Ramos (cell line): ENCODE data around the gene RBM43.

Experiments used
- in situ Hi-C: fragments of 300-500 bp; cut with MboI; formaldehyde crosslinking; loops from one replicate; pipeline ENCODE4 v1.14.3; 2022; ENCODE audit warnings: low sequenced_read_pairs; ENCODE audit not compliant: unreplicated experiment

The RBM43 gene

DNA sequence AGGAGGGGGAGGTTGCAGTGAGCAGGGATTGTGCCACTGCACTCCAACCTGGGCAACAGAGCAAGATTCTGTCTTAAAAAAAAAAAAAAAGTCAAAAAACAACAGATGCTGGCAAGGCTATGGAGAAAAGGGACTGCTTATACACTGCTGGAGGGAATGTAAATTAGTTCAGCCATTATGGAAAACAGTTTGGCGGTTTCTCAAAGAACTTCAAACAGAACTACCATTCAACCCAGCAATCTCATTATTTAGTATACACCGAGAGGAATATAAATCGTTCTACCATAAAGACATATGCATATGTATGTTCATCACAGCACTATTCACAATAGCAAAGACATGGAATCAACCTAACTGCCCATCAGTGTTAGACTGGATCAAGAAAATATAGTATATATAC lies 27.9 kb downstream of the RBM43 start:
- in situ Hi-C loops, result loop anchor here (25.0 kb wide), 1 partner anchor 1646 kb away; the partner anchor contains the start of gene MMADHC

DNA sequence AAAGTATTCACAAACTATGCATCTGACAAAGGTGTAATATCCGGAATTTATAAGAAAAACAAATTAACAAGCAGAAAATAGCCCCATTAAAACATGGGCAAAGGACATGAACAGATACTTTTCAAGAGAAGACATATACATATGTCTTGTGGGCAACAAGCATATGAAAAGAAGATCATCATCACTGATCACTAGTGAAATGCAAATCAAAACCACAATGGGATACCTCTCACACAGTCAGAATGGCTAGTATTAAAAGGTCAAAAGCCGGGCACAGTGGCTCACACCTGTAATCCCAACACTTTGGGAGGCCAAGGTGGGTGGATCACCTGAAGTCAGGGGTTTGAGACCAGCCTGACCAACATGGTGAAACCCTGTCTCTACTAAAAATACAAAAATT lies 28.4 kb downstream of the RBM43 start:
- in situ Hi-C loops, result loop anchor here (25.0 kb wide), 1 partner anchor 1646 kb away; the partner anchor contains the start of gene MMADHC

DNA sequence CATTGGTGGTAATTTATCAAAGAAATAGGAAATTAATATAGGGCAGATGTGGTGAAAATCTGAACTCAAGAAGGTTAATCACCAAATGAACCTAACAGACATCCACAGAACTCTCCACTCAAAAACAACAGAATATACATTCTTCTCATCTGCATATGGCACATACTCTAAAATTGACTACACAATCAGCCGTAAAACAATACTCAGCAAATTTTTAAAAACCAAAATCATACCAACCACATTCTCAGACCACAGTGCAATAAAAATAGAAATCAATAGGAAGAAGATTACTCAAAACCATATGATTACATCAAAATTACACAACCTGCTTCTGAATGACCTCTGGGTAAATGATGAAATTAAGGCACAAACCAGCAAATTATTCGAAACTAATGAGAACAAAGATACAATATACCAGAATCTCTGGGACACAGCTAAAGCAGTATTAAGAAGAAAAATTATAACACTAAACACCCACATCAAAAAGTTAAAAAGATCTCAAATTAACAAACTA lies 31.0 kb downstream of the RBM43 start:
- in situ Hi-C loops, result loop anchor here (25.0 kb wide), 1 partner anchor 1643 kb away; the partner anchor contains the start of gene MMADHC

DNA sequence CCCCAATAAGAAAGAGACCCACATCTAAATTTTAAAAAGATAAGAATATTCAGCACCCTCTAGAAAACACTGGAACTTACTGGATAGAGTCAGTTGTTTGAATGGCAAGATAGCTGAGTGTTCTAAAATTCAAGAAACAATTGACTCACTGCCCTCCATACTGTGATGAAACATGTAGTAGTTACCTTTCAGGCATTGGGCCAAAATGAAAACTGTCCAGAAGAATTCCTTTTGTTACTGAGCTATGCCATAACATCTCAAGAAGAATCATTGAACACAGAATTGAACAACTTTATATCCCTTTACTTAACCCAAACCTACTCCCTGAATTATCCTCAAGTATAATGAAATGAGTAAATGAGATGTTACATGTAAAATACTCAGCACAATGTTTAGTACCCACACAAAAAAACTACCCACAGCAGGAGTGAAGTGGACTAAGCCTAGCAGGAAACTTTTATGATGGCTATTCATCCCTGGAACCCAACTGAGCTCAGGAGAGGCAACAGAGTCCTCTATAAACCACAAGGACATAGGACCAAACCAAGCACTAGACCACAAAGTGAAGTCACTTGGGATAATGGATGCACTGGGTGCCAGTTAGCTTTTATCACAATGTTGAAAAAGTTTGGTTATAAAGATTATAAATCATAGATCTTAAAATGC lies 32.7 kb downstream of the RBM43 start:
- in situ Hi-C loops, result loop anchor here (25.0 kb wide), 1 partner anchor 1642 kb away; the partner anchor contains the start of gene MMADHC

DNA sequence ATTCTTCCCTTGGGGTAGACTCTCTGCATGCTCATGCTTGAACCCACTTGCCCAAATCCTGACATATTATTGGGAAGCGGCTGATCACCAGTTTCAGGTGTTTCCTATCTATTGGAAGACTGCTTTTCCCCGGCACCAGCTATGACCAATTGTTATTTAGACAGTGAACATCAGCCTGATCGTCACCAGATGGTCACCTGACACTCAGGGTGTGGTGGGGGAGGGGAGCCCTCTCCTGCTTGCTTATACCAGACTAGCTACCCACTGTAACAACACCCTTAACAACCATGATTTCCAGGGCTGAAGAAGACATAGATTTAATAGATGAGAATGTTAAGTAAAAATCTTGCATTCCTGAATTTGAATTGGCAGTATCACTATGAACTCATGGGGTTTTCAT lies 44.3 kb downstream of the RBM43 start:
- in situ Hi-C loops, result no loop called here

DNA sequence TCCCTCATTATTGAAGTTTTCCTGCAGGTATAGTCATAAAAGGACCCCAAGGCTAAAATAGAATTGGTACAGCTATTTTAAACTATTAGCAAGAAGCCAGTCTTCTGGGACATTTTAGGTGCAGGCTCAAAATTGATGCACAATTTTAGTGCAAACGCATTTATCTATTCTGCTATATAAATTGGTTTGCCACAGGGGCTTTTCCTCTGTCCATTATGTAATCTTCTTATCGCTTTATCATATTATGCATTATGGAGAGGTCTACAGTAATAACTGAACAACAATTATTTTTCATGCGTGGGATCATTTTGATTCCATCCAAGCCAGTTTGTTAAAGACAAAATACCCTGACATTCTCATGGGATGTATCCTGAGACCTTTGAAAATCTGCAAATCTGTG lies 54.6 kb downstream of the RBM43 start:
- in situ Hi-C loops, result no loop called here

DNA sequence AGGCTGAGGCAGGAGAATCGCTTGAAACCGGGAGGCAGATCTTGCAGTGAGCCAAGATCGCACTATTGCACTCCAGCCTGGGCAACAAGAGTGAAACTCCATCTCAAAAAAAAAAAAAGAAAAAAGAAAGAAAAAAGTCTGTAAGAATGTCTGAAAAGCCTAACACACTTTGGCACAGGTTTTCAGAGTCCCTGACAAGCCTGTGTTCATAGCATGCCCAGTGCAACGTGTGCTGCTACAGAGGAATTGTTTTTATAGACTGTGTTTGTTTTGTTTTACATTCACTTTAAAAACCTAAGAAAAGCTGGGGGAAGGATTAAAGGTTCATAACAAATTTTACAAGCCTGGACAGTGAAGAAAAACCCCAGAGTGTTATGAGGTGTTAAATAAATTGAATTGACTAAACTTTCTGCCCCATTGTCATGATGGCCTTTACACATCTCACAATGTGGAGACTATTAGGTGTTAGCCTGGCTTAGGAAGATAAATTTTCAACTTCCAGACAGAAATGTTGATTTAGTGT lies 55.2 kb downstream of the RBM43 start:
- in situ Hi-C loops, result no loop called here

DNA sequence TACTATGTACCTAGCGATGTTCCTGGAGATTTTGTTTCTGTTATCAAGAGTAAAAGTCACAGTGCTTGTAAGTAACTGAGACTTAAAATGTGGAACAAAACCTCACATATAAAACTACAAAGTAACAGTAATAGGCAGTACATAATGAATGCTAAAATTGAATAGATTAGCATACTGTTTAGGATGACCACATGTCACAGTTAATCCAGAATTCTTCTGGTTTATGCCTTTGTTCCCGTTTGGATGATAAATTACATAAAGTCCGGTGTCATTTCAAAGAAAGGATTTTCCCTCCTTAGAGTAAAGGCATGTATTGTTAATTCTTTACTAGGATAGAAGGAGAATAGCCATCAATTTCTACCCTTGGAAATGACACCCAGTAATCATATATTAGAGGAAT lies 56.1 kb downstream of the RBM43 start:
- in situ Hi-C loops, result no loop called here

DNA sequence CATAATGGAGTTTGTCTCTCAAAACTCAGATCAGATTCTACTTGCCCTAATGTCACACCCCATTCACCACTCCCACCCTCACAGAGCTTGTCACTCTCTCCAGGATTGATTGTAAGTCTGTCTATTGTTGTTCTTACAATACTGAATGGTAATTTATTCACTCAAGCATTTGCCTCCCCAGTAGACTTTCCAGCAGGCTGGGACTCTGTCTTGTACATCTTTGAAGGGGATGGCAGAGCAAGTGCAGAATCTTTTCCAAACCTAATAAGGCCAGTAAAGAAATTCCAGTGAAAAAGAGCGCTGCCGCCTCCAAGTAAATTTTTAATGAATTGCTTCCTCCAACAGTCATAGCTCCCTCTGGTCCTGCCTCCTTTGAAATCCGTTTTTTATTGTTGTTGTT lies 56.9 kb downstream of the RBM43 start:
- in situ Hi-C loops, result no loop called here

DNA sequence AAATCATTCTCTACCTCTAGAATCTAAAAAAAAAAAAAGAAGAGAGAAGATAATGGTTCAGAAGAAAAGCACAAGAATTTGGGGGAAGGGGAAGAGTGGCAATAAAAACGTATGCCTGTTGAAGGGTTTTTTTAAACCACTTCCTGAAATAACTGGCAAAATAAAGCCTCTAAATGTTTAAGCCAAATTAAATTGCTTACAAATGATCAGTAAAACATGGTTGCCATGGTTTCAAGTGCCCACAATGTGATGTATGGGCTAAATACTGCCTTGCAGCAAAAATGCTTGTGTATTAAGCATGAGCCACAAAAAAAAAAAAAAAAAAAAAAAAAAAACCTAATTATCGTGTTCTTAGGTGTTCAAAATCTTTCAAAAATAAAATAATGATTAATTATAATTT lies 60.8 kb downstream of the RBM43 start:
- in situ Hi-C loops, result no loop called here

DNA sequence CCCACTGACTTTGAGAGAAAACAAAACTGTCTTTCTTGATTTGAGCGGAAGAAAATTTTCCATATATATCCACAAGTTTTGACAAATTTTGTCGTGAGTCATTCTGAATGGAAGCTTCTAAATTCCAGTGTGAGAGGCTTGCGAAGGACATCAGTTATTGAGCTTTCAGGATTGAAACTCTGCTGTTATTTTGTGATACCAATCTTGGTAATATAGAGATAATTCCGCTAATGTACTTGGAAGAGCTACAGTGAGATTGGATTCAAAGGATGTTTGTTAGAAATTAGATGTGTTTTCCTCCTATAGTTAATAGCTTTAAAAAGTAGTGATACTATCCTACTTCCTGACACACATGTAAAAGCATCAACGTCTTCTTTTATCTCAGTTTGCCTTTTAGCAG lies 61.4 kb downstream of the RBM43 start:
- in situ Hi-C loops, result no loop called here

DNA sequence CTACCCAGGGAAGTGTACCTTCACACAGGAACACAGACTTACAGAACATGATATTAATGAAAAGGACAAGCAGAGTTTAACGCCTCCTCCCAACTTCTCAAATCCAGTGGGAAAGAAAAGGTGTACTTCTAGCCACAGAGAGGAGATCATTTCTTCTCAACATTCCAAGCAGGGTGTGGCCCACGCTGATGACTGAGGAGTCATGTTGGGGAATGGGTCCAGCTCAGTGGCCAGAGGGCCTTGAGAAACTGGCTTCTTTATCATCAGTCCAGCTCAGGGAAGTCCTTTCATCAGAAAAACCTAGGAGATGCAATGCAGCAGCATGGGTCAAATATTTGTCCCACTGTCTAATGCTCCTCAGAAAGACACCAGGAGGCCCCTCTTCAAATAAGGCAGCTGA lies 63.0 kb downstream of the RBM43 start:
- in situ Hi-C loops, result no loop called here
